Left ventricle myocardium superior (tissue), 1 donor: ENCODE measurements around the gene NACAD. TPM values are rescaled to one million over a fixed set of nuclear protein-coding genes. Genes with fewer than 3 reads are reported as not detected.
"Not testable (repeated sequence)": the region's sequence is repeated elsewhere in the genome, so short reads cannot be mapped to it uniquely, and the experiment has no call there.

Experiments used
- ATAC-seq: fragments of 200-7000 bp; cut with Tn5 transposase; one replicate; pipeline ENCODE4 v1.9.1; 2020; ENCODE audit warnings: mild to moderate bottlenecking, moderate library complexity
- DNase-seq: peaks from one replicate; pipeline ENCODE4 v3.0.0-alpha.2; 2020
- intact Hi-C: fragments of 100-400 bp; cut with micrococcal nuclease; formaldehyde crosslinking; loops from one replicate; pipeline ENCODE4 v1.11.0; 2022
- total RNA-seq: library from RNA; stranded (reverse); fragmentation: NEBNext Ultra II Directional; extraction: Animal tissue kit (Norgen Biotek cat#: 25700); gene quantifications from one replicate; pipeline ENCODE4 v1.2.1, GENCODE V29; 2021
- donor health status: DM: no; HTN: yes; CAD: no; lungs with severe emphysema.

NACAD gene
- total RNA-seq, 1 donor from 2014 or later = 3.5 TPM

GRCh38 chr7:45118889-45119331 is 30.1 kb upstream of the NACAD start:
- DNase-seq (no peak), ATAC-seq (no peak)
- intact Hi-C loops = loop anchor here (10.0 kb wide), 1 partner anchor 134 kb away; no protein-coding TSS in a partner anchor

- DNase-seq = no peak
- no peak for ATAC-seq
- intact Hi-C loops = loop anchor here (10.0 kb wide), 1 partner anchor 133 kb away; no protein-coding TSS in a partner anchor
These were observed 29.5 kb upstream of the NACAD start for GRCh38 chr7:45118292-45118691.

- ATAC-seq (no peak), DNase-seq (no peak)
- intact Hi-C loops = loop anchor here (10.0 kb wide), 1 partner anchor 133 kb away; no protein-coding TSS in a partner anchor
These were observed 28.8 kb upstream of the NACAD start for GRCh38 chr7:45117582-45117981.

GRCh38 chr7:45116048-45116447 is 27.3 kb upstream of the NACAD start:
- ATAC-seq (no peak), DNase-seq (no peak)
- intact Hi-C loops = loop anchor here (10.0 kb wide), 1 partner anchor 131 kb away; no protein-coding TSS in a partner anchor

GRCh38 chr7:45114926-45115325 is 26.2 kb upstream of the NACAD start:
- ATAC-seq = no peak
- intact Hi-C loops = loop anchor here (10.0 kb wide), 1 partner anchor 130 kb away; no protein-coding TSS in a partner anchor

GRCh38 chr7:45114257-45114656 is 25.5 kb upstream of the NACAD start:
- intact Hi-C loops = loop anchor here (10.0 kb wide), 1 partner anchor 129 kb away; no protein-coding TSS in a partner anchor
- not testable (repeated sequence) for ATAC-seq, DNase-seq

More at GRCh38 chr7:45114926-45115325, 26.2 kb upstream of the NACAD start:
- no peak for DNase-seq

- intact Hi-C loops = loop anchor here (10.0 kb wide), 1 partner anchor 128 kb away; no protein-coding TSS in a partner anchor
- ATAC-seq (no peak), DNase-seq (no peak)
These were observed 23.9 kb upstream of the NACAD start for GRCh38 chr7:45112648-45113047.

GRCh38 chr7:45111298-45112223 is 22.8 kb upstream of the NACAD start, which contains the start of gene TBRG4:
TBRG4 (minus strand) TSS chr7:45111697; CDS start chr7:45109237, 2,460 bp downstream.
- intact Hi-C loops = loop anchor here (10.0 kb wide), 1 partner anchor 127 kb away; no protein-coding TSS in a partner anchor

GRCh38 chr7:45108863-45109262 is 20.1 kb upstream of the NACAD start:
- intact Hi-C loops = no loop called here

More at GRCh38 chr7:45111298-45112223, 22.8 kb upstream of the NACAD start, which contains the start of gene TBRG4:
- DNase-seq = peak; percentile 98
- ATAC-seq = peak; percentile 99

GRCh38 chr7:45107356-45107755 is 18.6 kb upstream of the NACAD start:
- intact Hi-C loops = no loop called here
- ATAC-seq = no peak
- DNase-seq = no peak

More at GRCh38 chr7:45108863-45109262, 20.1 kb upstream of the NACAD start:
- ATAC-seq (no peak), DNase-seq (no peak)

GRCh38 chr7:45106820-45107219 is 18.1 kb upstream of the NACAD start:
- intact Hi-C loops = no loop called here
- ATAC-seq = no peak
- no peak for DNase-seq

GRCh38 chr7:45105588-45106188 is 16.9 kb upstream of the NACAD start:
- peak; percentile 41 for ATAC-seq
- no peak for DNase-seq
- intact Hi-C loops = no loop called here

GRCh38 chr7:45104844-45105587 is 16.2 kb upstream of the NACAD start:
- DNase-seq = no peak
- intact Hi-C loops = no loop called here
- ATAC-seq = no peak

GRCh38 chr7:45103958-45104843 is 15.4 kb upstream of the NACAD start:
- intact Hi-C loops = no loop called here
- ATAC-seq (no peak), DNase-seq (no peak)

GRCh38 chr7:45102785-45103712 is 14.3 kb upstream of the NACAD start:
- intact Hi-C loops = no loop called here
- no peak for ATAC-seq
- no peak for DNase-seq

GRCh38 chr7:45101748-45102147 is 13.0 kb upstream of the NACAD start:
- DNase-seq (no peak), ATAC-seq (no peak)
- intact Hi-C loops = no loop called here
